DOHH2 (cell line): ENCODE measurements around the gene BRINP3.

Experiments
- CTCF ChIP-seq: fragments of 200-600 bp; sonication (generic); IDR thresholded peaks from one replicate; pipeline ENCODE4 v1.5.1; 2014; ENCODE audit warnings: antibody characterized with exemption, mild to moderate bottlenecking, low read depth, low read length; ENCODE audit not compliant: poor library complexity, severe bottlenecking
- EZH2phosphoT487 ChIP-seq: fragments of 200-600 bp; sonication (generic); IDR thresholded peaks from 2 replicates; pipeline ENCODE4 v1.6.1; 2017; ENCODE audit warnings: borderline replicate concordance, mild to moderate bottlenecking, antibody characterized with exemption, low read length, moderate library complexity, mixed read lengths

GRCh38 chr1:190328871-190329270 lies 148.8 kb downstream of the BRINP3 start:
- TF ChIP-seq EZH2phosphoT487 (no peak), CTCF (no peak)
